HG02840 (cell line): ENCODE measurements around the gene NGRN.

Source experiments
- ATAC-seq: cut with Tn5 transposase; IDR thresholded peaks from one replicate; pipeline ENCODE4 v1.9.1; 2021; ENCODE audit warnings: mild to moderate bottlenecking, moderate library complexity, moderate number of reproducible peaks; ENCODE audit not compliant: unreplicated experiment, low FRiP score

Gene NGRN

DNA sequence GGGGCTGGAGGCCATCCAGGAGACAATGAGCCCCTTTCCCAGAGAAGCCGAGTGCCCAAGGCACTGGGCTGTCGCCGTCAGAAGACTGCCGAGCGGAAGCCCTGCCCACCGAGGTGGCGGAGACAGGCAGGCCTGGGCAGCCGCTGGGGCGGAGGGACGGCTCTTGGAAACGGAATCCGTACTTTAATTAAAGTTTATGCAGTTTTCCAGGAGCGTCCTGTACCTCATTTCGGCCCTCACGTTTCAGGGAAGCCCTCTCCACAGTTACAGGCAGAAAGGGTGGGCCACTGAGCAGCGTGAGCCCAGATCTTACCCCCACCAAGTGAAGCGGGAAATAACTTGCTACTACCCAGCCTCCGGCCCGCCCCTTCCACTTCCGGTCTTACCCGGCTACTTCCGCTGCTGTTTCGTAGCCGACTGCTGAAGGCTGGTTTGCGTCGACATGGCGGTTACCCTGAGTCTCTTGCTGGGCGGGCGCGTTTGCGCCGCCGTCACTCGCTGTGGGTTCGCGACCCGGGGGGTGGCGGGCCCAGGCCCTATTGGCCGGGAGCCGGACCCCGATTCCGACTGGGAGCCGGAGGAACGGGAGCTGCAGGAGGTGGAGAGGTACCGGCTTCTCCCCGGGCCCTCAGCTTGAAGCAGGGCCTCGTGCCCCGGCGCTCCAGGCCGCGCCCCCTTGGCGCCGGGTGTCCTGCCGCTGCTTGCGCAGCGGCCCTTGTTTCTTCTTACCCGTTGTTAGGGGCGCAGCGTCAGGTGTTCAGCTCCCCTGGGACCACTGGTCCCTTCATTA lies at the start of gene NGRN:
Gene NGRN (plus strand): TSS at position 402 of the 790 bp plus-strand sequence. CDS start 41 bp downstream, at position 443.
- ATAC-seq = peak; percentile 94

GRCh38 chr15:90217671-90218394 lies 47.6 kb upstream of the NGRN start:
- no peak for ATAC-seq

- ATAC-seq = no peak
Measured at GRCh38 chr15:90219421-90220141, 45.9 kb upstream of the NGRN start.

- no peak for ATAC-seq
Measured at GRCh38 chr15:90221246-90221900, 44.1 kb upstream of the NGRN start.

- no peak for ATAC-seq
Measured at GRCh38 chr15:90222547-90222946, 42.9 kb upstream of the NGRN start.

GRCh38 chr15:90223441-90224165 lies 41.9 kb upstream of the NGRN start:
- no peak for ATAC-seq

DNA sequence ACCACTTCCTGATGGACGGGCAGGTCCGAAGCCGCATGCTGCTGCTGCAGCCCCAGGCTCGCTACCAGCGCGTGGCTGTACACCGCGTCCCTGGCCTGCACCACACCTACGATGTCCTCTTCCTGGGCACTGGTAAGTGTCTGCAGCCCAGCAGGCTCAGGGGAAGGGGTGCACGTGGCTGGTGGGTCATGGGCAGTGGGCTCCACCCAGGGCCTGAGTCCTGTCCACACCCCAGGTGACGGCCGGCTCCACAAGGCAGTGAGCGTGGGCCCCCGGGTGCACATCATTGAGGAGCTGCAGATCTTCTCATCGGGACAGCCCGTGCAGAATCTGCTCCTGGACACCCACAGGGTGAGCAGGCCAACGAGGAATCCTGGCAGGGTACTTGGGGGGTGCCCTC lies 40.4 kb upstream of the NGRN start:
- no peak for ATAC-seq

DNA sequence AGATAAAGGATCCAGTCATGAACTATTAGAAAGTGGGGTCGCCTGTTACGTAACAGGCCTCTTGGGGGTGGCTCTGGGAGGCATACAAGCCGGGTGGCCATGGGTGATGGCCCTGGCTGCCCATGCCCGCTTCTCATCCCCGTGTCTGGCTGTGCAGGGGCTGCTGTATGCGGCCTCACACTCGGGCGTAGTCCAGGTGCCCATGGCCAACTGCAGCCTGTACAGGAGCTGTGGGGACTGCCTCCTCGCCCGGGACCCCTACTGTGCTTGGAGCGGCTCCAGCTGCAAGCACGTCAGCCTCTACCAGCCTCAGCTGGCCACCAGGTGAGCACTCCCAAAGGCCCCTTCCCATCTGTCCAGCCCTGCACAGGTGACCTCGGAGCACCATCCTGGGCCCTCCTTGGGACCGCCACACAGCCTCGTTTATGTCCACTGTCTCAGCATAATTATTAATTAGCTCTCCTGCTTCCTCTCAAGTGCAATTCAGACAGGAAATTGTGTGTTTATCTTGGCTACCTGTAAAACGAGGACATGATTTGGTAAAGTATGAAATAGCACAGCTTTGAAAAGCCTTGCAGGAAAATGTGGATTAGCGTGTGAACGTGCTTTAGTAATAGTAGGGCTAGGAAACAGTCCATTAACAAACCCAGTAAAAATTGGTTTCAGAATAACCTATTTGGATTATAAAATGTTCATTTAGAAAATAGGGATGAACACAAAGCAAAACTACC lies 39.8 kb upstream of the NGRN start:
- ATAC-seq = no peak

- ATAC-seq = no peak
Measured at GRCh38 chr15:90227336-90227735, 38.1 kb upstream of the NGRN start.

- no peak for ATAC-seq
Measured at GRCh38 chr15:90227816-90228772, 37.4 kb upstream of the NGRN start.

- no peak for ATAC-seq
Measured at GRCh38 chr15:90228960-90229359, 36.5 kb upstream of the NGRN start.

DNA sequence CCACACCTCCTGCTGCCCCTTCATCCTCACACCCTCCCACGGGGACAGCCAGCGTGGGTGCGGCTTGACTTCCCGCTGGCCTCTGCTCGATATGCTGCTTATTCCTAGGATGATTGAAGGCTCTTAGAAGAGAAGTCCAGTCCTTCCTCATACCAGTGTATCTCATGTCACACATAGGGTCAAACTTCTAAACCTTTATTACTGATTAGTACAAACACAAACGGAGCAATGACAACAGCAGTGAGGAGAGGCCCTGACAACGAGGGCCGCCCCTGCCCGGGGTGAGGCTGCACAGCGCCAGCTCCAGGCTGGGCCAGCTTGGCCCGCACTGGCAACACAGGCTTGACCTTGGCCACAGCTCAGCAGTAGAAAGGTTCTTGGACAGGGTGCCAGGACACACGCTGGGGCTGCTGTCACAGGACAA lies 35.4 kb upstream of the NGRN start:
- no peak for ATAC-seq

- no peak for ATAC-seq
Measured at GRCh38 chr15:90230610-90231009, 34.9 kb upstream of the NGRN start.

- no peak for ATAC-seq
Measured at GRCh38 chr15:90231028-90232017, 34.1 kb upstream of the NGRN start.

- no peak for ATAC-seq
Measured at GRCh38 chr15:90232196-90232595, 33.3 kb upstream of the NGRN start.

GRCh38 chr15:90232941-90233386 lies 32.5 kb upstream of the NGRN start:
- ATAC-seq = no peak
